ENCODE data around the gene IQSEC1. TPM values are rescaled to one million over a fixed set of nuclear protein-coding genes. Genes with fewer than 3 reads are reported as not detected.
"Not testable (repeated sequence)": the region's sequence is repeated elsewhere in the genome, so short reads cannot be mapped to it uniquely, and the experiment has no call there.

IQSEC1 gene
- total RNA-seq, 1 experiment from 2014 or later = 7.1 TPM

DNA sequence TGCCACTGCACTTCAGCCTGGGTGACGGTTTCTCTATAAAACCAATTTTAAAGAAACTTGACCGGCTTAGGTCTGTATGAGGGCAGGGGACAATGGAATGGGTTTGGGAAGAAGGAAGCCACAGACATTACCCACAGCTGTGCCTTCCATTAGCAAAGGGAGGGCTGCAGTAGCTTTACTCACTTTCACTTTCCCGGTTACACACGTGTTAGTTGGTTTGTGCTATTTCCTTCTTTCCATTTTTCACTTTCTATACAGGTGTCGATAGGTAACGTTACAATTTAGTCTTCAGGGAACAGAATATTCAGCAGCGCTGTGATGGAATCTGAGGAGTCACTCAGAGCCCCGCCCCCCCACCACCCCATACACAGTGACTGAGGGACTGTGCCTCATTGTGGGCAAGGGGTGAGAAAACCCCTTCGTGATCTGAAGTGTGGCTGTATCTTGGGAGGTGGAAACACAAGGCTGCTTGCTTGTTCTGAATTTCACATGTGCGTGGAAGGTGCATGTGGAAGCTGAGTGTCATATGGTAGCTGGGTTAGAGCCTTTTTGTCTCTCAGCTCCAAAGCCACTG, 187.0 kb downstream of the IQSEC1 start:
- in situ Hi-C loops (cut with HindIII; ENCODE audit: low pct_unique_long_range_greater_than_20kb, low sequenced_read_pairs) = loop anchor here (25.0 kb wide), 1 partner anchor 101 kb away; no protein-coding TSS in a partner anchor
- DNase-seq (ENCODE audit: low read depth, low spot score) = no peak

DNA sequence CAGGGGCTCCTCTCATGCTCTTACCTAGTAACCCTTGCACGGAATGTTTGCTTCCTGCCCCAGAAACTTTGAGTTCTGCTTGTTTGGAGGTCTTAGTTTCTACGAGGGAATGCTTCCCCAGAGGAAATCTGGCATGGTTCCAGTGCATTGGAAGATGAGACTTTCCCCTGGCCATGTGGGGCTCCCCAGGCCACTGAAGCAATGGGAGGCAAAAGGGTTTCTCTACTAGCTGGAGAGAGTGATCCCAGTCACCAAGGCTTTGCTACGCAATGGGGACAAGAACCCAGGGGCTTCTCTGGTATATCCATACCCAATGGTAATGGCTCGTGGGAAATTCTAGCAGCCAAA, 187.7 kb downstream of the IQSEC1 start:
- in situ Hi-C loops (cut with HindIII; ENCODE audit: low pct_unique_long_range_greater_than_20kb, low sequenced_read_pairs) = loop anchor here (25.0 kb wide), 1 partner anchor 102 kb away; no protein-coding TSS in a partner anchor

DNA sequence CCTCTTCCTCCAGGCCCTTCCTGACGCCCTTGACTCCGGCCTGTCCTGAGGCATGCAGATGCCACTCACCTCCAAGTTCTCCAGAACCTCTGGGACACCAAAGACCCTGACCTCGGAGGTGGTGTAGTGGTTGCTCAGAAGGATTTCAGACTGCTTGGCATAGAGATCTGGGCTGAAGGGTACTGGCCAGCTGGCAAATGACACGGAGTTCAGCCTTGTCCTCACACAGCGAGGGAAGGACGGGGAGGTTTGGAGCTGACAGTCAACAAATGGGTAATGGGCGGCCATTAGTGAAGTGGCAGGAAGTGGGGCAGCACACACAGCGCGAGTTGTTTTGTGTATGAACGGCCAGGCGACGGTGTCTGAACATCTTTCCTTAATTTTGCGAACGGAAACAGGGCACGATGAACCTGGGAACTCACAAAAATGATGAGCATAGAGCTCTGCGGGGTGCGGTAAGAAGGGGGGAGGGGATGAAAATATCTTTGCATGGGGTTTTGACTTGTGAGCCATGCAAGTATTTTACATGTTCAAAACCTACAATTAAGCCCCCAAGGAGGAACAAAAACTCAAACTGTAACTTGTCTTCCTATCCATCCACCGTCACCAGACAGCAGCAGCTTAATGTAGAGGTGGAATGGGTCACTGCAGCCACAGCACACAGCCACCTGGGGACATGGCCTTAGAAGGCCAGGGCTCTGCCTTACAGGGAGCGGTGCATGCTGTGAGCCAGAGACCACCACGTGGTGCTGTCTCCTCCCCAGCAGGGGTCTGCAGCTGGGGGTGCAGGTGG, 188.2 kb downstream of the IQSEC1 start:
- in situ Hi-C loops (cut with HindIII; ENCODE audit: low pct_unique_long_range_greater_than_20kb, low sequenced_read_pairs) = loop anchor here (25.0 kb wide), 1 partner anchor 102 kb away; no protein-coding TSS in a partner anchor

More for the DNA sequence above, 187.7 kb downstream of the IQSEC1 start:
- DNase-seq (ENCODE audit: low read depth, low spot score) = no peak

DNA sequence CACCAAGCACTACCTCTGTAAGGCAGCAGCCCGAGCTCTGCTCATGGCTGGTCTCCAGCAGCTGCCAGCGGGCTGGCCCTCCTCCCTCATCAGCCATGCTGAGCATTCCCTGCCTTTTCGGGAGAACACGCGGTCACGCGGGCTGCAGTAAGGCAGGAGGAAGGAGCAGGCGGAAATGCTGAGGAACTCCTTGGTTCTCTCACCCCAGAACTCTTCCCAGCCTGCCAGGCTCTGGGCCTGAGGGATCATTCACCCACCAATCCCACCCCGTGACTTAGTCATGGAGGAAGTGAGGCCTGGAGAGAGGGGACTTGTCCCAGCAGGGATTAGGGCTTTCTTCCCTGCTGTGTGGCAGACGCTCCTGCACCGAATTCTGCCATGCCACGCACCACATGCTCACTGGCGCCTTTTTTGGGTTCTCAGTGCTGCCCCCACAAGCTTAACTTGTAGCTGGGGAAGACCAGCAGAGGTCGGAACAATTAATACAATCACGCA, 189.0 kb downstream of the IQSEC1 start:
- no peak for DNase-seq (ENCODE audit: low read depth, low spot score)

More for the DNA sequence above, 188.2 kb downstream of the IQSEC1 start:
- DNase-seq (ENCODE audit: low read depth, low spot score) = no peak

GRCh38 chr3:12882336-12883310, 190.6 kb downstream of the IQSEC1 start:
- in situ Hi-C loops (cut with HindIII; ENCODE audit: low pct_unique_long_range_greater_than_20kb, low sequenced_read_pairs) = loop anchor here (25.0 kb wide), 1 partner anchor 105 kb away; no protein-coding TSS in a partner anchor
- no peak for DNase-seq (ENCODE audit: low read depth, low spot score)

More for the DNA sequence above, 189.0 kb downstream of the IQSEC1 start:
- in situ Hi-C loops (cut with HindIII; ENCODE audit: low pct_unique_long_range_greater_than_20kb, low sequenced_read_pairs) = loop anchor here (25.0 kb wide), 1 partner anchor 103 kb away; no protein-coding TSS in a partner anchor

- not testable (repeated sequence) for DNase-seq (ENCODE audit: low read depth, low spot score)
- in situ Hi-C loops (cut with HindIII; ENCODE audit: low pct_unique_long_range_greater_than_20kb, low sequenced_read_pairs) = loop anchor here (25.0 kb wide), 1 partner anchor 105 kb away; no protein-coding TSS in a partner anchor
Measured at GRCh38 chr3:12881858-12882257, 191.4 kb downstream of the IQSEC1 start.

GRCh38 chr3:12879191-12879815, 193.9 kb downstream of the IQSEC1 start:
- DNase-seq (ENCODE audit: low read depth, low spot score) = no peak
- in situ Hi-C loops (cut with HindIII; ENCODE audit: low pct_unique_long_range_greater_than_20kb, low sequenced_read_pairs) = loop anchor here (25.0 kb wide), 1 partner anchor 108 kb away; no protein-coding TSS in a partner anchor

- in situ Hi-C loops (cut with HindIII; ENCODE audit: low pct_unique_long_range_greater_than_20kb, low sequenced_read_pairs) = loop anchor here (25.0 kb wide), 1 partner anchor 109 kb away; no protein-coding TSS in a partner anchor
- not testable (repeated sequence) for DNase-seq (ENCODE audit: low read depth, low spot score)
Measured at GRCh38 chr3:12878758-12879157, 194.5 kb downstream of the IQSEC1 start.

GRCh38 chr3:12878141-12878574, 195.1 kb downstream of the IQSEC1 start:
- in situ Hi-C loops (cut with HindIII; ENCODE audit: low pct_unique_long_range_greater_than_20kb, low sequenced_read_pairs) = loop anchor here (25.0 kb wide), 1 partner anchor 109 kb away; no protein-coding TSS in a partner anchor
- DNase-seq (ENCODE audit: low read depth, low spot score) = no peak

GRCh38 chr3:12877040-12877439, 196.2 kb downstream of the IQSEC1 start:
- no peak for DNase-seq (ENCODE audit: low read depth, low spot score)
- in situ Hi-C loops (cut with HindIII; ENCODE audit: low pct_unique_long_range_greater_than_20kb, low sequenced_read_pairs) = loop anchor here (25.0 kb wide), 1 partner anchor 110 kb away; no protein-coding TSS in a partner anchor

GRCh38 chr3:12875857-12876836, 197.1 kb downstream of the IQSEC1 start:
- in situ Hi-C loops (cut with HindIII; ENCODE audit: low pct_unique_long_range_greater_than_20kb, low sequenced_read_pairs) = loop anchor here (25.0 kb wide), 1 partner anchor 111 kb away; no protein-coding TSS in a partner anchor
- no peak for DNase-seq (ENCODE audit: low read depth, low spot score)

DNA sequence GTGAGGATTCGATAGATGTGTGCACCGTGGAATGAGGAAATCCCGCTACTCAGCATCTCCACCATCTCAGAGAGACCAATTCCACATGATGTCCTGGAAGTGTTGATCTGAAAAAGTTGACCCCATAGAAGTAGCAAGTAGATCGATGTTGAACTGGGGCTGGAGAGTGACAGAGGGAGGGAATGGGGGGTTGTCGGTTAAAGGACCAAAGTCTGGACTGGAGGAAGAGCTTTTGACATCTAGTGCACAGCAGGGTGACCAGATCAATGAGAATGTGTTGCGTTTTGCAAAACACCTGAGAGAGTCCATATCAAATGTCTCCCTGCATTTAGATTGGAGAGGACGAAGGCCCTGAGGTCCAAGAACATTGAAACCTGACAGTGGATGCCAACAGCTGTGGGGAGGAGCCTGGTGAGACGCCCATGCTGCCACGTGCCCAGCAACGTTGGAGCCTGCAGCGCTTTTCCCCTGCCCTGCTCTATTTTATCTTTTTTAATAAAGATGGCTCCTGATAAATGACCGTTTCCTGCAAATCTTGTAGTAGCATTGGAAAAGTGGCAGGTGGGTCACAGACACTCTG, 201.7 kb downstream of the IQSEC1 start:
- DNase-seq (ENCODE audit: low read depth, low spot score) = no peak
- in situ Hi-C loops (cut with HindIII; ENCODE audit: low pct_unique_long_range_greater_than_20kb, low sequenced_read_pairs) = no loop called here

GRCh38 chr3:12870942-12871341, 202.3 kb downstream of the IQSEC1 start:
- DNase-seq (ENCODE audit: low read depth, low spot score) = no peak
- in situ Hi-C loops (cut with HindIII; ENCODE audit: low pct_unique_long_range_greater_than_20kb, low sequenced_read_pairs) = no loop called here

GRCh38 chr3:12869035-12869621, 204.1 kb downstream of the IQSEC1 start:
- no peak for DNase-seq (ENCODE audit: low read depth, low spot score)
- in situ Hi-C loops (cut with HindIII; ENCODE audit: low pct_unique_long_range_greater_than_20kb, low sequenced_read_pairs) = no loop called here

Data from SK-MEL-5 (cell line).